Measurements from ENCODE around the gene HS1BP3.

The HS1BP3 gene

GRCh38 chr2:20640411-20641122 is 10.3 kb downstream of the HS1BP3 start:
- peaks cover 42 to 62% of the 10 kb centered on the region in 2 donors for H3K36me3 Mint-ChIP-seq
- no peaks in the 10 kb centered on the region for H3K27me3 Mint-ChIP-seq
- H3K9me3 Mint-ChIP-seq: no peaks in the 10 kb centered on the region
- ATAC-seq (replicated peaks) (no peak), DNase-seq (no peak)
- peaks cover 6 to 20% of the 10 kb centered on the region in 2 donors for H3K4me1 Mint-ChIP-seq
- H3K4me3 Mint-ChIP-seq: no peak overlapping the region
- H3K27ac Mint-ChIP-seq: no peak overlapping the region

GRCh38 chr2:20638646-20639430 is 12.1 kb downstream of the HS1BP3 start:
- Mint-ChIP-seq H3K9me3 (no peaks in the 10 kb centered on the region), H3K36me3 (peaks cover 35 to 52% of the 10 kb centered on the region in 2 donors), H3K4me3 (no peak overlapping the region), H3K4me1 (peaks cover 13 to 26% of the 10 kb centered on the region in 2 donors), H3K27ac (no peak overlapping the region), H3K27me3 (no peaks in the 10 kb centered on the region)
- ATAC-seq (replicated peaks) (no peak), DNase-seq (no peak)

GRCh38 chr2:20638014-20638413 is 12.9 kb downstream of the HS1BP3 start:
- no peak for DNase-seq
- Mint-ChIP-seq H3K36me3 (peaks cover 31 to 46% of the 10 kb centered on the region in 2 donors), H3K27ac (no peak overlapping the region), H3K4me3 (no peak overlapping the region), H3K4me1 (peaks cover 14 to 21% of the 10 kb centered on the region in 2 donors), H3K9me3 (no peaks in the 10 kb centered on the region), H3K27me3 (no peaks in the 10 kb centered on the region)
- no peak for ATAC-seq (replicated peaks)

GRCh38 chr2:20637147-20637546 is 13.8 kb downstream of the HS1BP3 start:
- H3K4me1 Mint-ChIP-seq: peaks cover 12 to 15% of the 10 kb centered on the region in 2 donors
- H3K9me3 Mint-ChIP-seq: no peaks in the 10 kb centered on the region
- H3K4me3 Mint-ChIP-seq: no peak overlapping the region
- H3K36me3 Mint-ChIP-seq: peaks cover 28 to 43% of the 10 kb centered on the region in 2 donors
- H3K27me3 Mint-ChIP-seq: no peaks in the 10 kb centered on the region
- no peak for ATAC-seq (replicated peaks)
- no peak overlapping the region for H3K27ac Mint-ChIP-seq
- no peak for DNase-seq

- Mint-ChIP-seq H3K27me3 (no peaks in the 10 kb centered on the region), H3K36me3 (peaks cover 25 to 40% of the 10 kb centered on the region in 2 donors), H3K4me3 (no peak overlapping the region), H3K27ac (no peak overlapping the region), H3K4me1 (peaks cover 12% of the 10 kb centered on the region in 2 donors), H3K9me3 (no peaks in the 10 kb centered on the region)
- ATAC-seq (replicated peaks) (peak; percentile 96 to 98), DNase-seq (peak; percentile 59)
Measured at GRCh38 chr2:20635675-20636584, 15.0 kb downstream of the HS1BP3 start.

GRCh38 chr2:20635113-20635510 is 15.8 kb downstream of the HS1BP3 start:
- DNase-seq (no peak), ATAC-seq (replicated peaks) (no peak)
- no peaks in the 10 kb centered on the region for H3K27me3 Mint-ChIP-seq
- H3K9me3 Mint-ChIP-seq: no peaks in the 10 kb centered on the region
- H3K27ac Mint-ChIP-seq: no peak overlapping the region
- H3K36me3 Mint-ChIP-seq: peaks cover 27 to 33% of the 10 kb centered on the region in 2 donors
- no peak overlapping the region for H3K4me3 Mint-ChIP-seq
- peaks cover 12% of the 10 kb centered on the region in 2 donors for H3K4me1 Mint-ChIP-seq

GRCh38 chr2:20634507-20635112 is 16.3 kb downstream of the HS1BP3 start:
- peaks cover 12% of the 10 kb centered on the region in 2 donors for H3K4me1 Mint-ChIP-seq
- DNase-seq: no peak
- H3K27me3 Mint-ChIP-seq: no peaks in the 10 kb centered on the region
- H3K27ac Mint-ChIP-seq: no peak overlapping the region
- H3K4me3 Mint-ChIP-seq: no peak overlapping the region
- no peaks in the 10 kb centered on the region for H3K9me3 Mint-ChIP-seq
- peaks cover 27 to 31% of the 10 kb centered on the region in 2 donors for H3K36me3 Mint-ChIP-seq
- ATAC-seq (replicated peaks): no peak

- no peak for DNase-seq
- H3K4me1 Mint-ChIP-seq: peaks cover 12% of the 10 kb centered on the region in 2 donors
- no peaks in the 10 kb centered on the region for H3K9me3 Mint-ChIP-seq
- no peak overlapping the region for H3K4me3 Mint-ChIP-seq
- ATAC-seq (replicated peaks): no peak
- peaks cover 23 to 26% of the 10 kb centered on the region in 2 donors for H3K36me3 Mint-ChIP-seq
- no peaks in the 10 kb centered on the region for H3K27me3 Mint-ChIP-seq
- H3K27ac Mint-ChIP-seq: peak overlapping the region; percentile 47
Measured at GRCh38 chr2:20633794-20634506, 16.9 kb downstream of the HS1BP3 start.

- ATAC-seq (replicated peaks): no peak
- Mint-ChIP-seq H3K9me3 (no peaks in the 10 kb centered on the region), H3K4me3 (no peak overlapping the region), H3K4me1 (peaks cover 12% of the 10 kb centered on the region in 2 donors), H3K27ac (no peak overlapping the region), H3K27me3 (no peaks in the 10 kb centered on the region), H3K36me3 (peaks cover 21 to 26% of the 10 kb centered on the region in 2 donors)
- no peak for DNase-seq
Measured at GRCh38 chr2:20633001-20633400, 17.9 kb downstream of the HS1BP3 start.

- ATAC-seq (replicated peaks): no peak
- H3K9me3 Mint-ChIP-seq: no peaks in the 10 kb centered on the region
Measured at GRCh38 chr2:20632446-20632990, 18.4 kb downstream of the HS1BP3 start.

GRCh38 chr2:20631617-20632307 is 19.1 kb downstream of the HS1BP3 start:
- Mint-ChIP-seq H3K9me3 (no peaks in the 10 kb centered on the region), H3K36me3 (peaks cover 25 to 27% of the 10 kb centered on the region in 2 donors), H3K4me3 (no peak overlapping the region), H3K27ac (no peak overlapping the region), H3K4me1 (peaks cover 12% of the 10 kb centered on the region in 2 donors), H3K27me3 (no peaks in the 10 kb centered on the region)
- ATAC-seq (replicated peaks) (no peak), DNase-seq (no peak)

More at GRCh38 chr2:20632446-20632990, 18.4 kb downstream of the HS1BP3 start:
- no peak overlapping the region for H3K4me3 Mint-ChIP-seq
- H3K27ac Mint-ChIP-seq: peak overlapping the region; percentile 25
- DNase-seq: no peak
- peaks cover 12% of the 10 kb centered on the region in 2 donors for H3K4me1 Mint-ChIP-seq
- peaks cover 24 to 26% of the 10 kb centered on the region in 2 donors for H3K36me3 Mint-ChIP-seq
- H3K27me3 Mint-ChIP-seq: no peaks in the 10 kb centered on the region

- peaks cover 27 to 29% of the 10 kb centered on the region in 2 donors for H3K36me3 Mint-ChIP-seq
- peaks cover 9 to 12% of the 10 kb centered on the region in 2 donors for H3K4me1 Mint-ChIP-seq
- H3K27me3 Mint-ChIP-seq: no peaks in the 10 kb centered on the region
- no peak overlapping the region for H3K4me3 Mint-ChIP-seq
- DNase-seq (no peak), ATAC-seq (replicated peaks) (no peak)
- H3K27ac Mint-ChIP-seq: no peak overlapping the region
- H3K9me3 Mint-ChIP-seq: no peaks in the 10 kb centered on the region
Measured at GRCh38 chr2:20630967-20631366, 19.9 kb downstream of the HS1BP3 start.

Data from stimulated activated naive B cell treated with anti-CD40 and anti-IgM and Interleukin-4, amounts not matched to agents 10 μg/mL and 1 μg/mL and 100 μg/mL, for 72 hours (primary cell).